ENCODE data around the gene IL17C.
A peak's percentile ranks its signal among the peaks of the same experiment; 100 is the strongest.

Gene IL17C

DNA sequence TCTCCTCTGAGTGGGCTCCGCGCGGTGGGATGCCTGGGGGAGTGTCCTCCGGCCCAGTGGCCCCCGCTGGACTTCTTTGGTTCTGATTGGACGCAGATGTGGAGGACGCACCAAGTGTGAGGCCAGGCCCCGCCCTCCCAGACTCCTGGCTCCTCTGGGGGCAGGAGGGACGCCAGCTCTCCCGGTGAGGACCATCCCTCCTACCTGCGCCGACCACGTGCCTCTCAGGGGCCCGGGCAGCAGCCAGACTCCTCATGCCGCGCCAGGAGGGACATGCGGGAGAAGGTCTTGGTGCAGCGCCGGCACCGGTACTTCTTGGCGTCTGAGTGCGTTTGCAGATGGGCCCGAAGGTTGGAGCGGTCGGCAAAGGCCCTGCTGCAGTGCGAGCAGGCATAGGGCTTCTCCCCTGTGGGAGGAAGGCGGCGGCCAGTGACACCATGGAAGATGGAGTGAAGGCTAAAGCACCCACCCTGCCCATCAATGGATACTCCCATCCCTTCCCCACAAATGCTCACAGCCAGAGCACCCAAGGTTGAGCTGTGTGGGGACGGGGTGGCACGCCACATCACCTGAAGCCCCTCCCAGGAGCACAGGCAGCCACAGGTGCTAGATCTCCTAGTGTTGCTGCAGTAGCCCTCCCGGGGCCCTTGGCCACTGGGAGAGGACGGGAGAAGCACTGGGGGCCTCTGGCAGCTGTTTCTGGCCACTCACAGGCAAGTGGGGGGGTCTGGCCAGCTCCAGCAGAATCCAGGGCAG, 40.0 kb downstream of the IL17C start:
- Histone ChIP-seq H3K4me2 (ENCODE audit: low read length) (no peak overlapping the region), H4K20me1 (ENCODE audit: control insufficient read depth, insufficient read depth, low read depth, low read length) (no peaks in the 10 kb centered on the region), H3K36me3 (ENCODE audit: control insufficient read depth, low read length) (peaks cover 14% of the 10 kb centered on the region), H3K4me1 (ENCODE audit: control insufficient read depth, low read length) (peaks cover 28% of the 10 kb centered on the region), H3K9me3 (ENCODE audit: control insufficient read depth, insufficient read depth, low read length) (no peaks in the 10 kb centered on the region), H3K9me2 (replicated peaks; ENCODE audit: control insufficient read depth, low read length) (no peaks in the 10 kb centered on the region), H3K27ac (ENCODE audit: low read depth, low read length) (no peak overlapping the region), H3F3A (ENCODE audit: control insufficient read depth, insufficient read depth) (peaks cover 14% of the 10 kb centered on the region), H3K4me3 (ENCODE audit: low read length) (no peak overlapping the region), H3K27me3 (ENCODE audit: control insufficient read depth, low read length) (no peaks in the 10 kb centered on the region), H3K79me2 (ENCODE audit: control insufficient read depth, low read length) (no peaks in the 10 kb centered on the region)
- TF ChIP-seq EZH2phosphoT487 (IDR thresholded peaks at IDR 0.05; ENCODE audit: borderline replicate concordance, low read length) = no peak
- TF ChIP-seq, protein P1, sequence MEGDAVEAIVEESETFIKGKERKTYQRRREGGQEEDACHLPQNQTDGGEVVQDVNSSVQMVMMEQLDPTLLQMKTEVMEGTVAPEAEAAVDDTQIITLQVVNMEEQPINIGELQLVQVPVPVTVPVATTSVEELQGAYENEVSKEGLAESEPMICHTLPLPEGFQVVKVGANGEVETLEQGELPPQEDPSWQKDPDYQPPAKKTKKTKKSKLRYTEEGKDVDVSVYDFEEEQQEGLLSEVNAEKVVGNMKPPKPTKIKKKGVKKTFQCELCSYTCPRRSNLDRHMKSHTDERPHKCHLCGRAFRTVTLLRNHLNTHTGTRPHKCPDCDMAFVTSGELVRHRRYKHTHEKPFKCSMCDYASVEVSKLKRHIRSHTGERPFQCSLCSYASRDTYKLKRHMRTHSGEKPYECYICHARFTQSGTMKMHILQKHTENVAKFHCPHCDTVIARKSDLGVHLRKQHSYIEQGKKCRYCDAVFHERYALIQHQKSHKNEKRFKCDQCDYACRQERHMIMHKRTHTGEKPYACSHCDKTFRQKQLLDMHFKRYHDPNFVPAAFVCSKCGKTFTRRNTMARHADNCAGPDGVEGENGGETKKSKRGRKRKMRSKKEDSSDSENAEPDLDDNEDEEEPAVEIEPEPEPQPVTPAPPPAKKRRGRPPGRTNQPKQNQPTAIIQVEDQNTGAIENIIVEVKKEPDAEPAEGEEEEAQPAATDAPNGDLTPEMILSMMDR (IDR thresholded peaks at IDR 0.05; ENCODE audit: low read depth, low read length, poor library complexity, severe bottlenecking) = no peak

DNA sequence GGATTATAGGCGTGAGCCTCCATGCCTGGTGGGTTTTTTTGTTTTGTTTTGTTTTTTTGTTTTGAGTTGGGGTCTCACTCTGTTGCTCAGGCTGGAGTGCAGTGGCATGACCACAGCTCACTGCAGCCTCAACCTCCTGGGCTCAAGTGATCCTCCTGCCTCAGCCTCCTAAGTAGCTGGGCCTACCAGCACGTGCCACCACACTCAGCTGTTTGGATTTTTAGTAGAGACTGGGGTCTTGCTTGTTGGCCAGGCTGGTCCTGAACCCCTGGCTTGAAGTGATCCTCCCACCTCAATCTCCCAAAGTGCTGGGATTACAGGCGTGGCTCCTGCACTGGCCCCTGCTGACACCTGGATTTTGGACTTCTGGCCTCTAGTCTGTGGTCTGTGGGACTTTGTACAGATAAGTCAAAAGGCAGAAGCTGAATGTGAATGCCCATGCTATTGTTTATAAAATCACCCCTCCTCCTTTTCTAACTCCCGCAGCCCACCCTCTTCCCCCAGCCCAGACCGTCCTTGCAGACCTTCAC, 42.2 kb downstream of the IL17C start:
- Histone ChIP-seq H3K27ac (ENCODE audit: low read depth, low read length) (peak overlapping the region; percentile 89), H3K4me3 (ENCODE audit: low read length) (peak overlapping the region; percentile 66), H3K4me1 (ENCODE audit: control insufficient read depth, low read length) (peaks cover 47% of the 10 kb centered on the region), H3K9me2 (replicated peaks; ENCODE audit: control insufficient read depth, low read length) (no peaks in the 10 kb centered on the region), H3K9me3 (ENCODE audit: control insufficient read depth, insufficient read depth, low read length) (no peaks in the 10 kb centered on the region), H3F3A (ENCODE audit: control insufficient read depth, insufficient read depth) (peaks cover 16% of the 10 kb centered on the region), H3K79me2 (ENCODE audit: control insufficient read depth, low read length) (no peaks in the 10 kb centered on the region), H3K27me3 (ENCODE audit: control insufficient read depth, low read length) (no peaks in the 10 kb centered on the region), H3K4me2 (ENCODE audit: low read length) (peak overlapping the region; percentile 76), H4K20me1 (ENCODE audit: control insufficient read depth, insufficient read depth, low read depth, low read length) (no peaks in the 10 kb centered on the region), H3K36me3 (ENCODE audit: control insufficient read depth, low read length) (peaks cover 5% of the 10 kb centered on the region)
- no peak for TF ChIP-seq EZH2phosphoT487 (IDR thresholded peaks at IDR 0.05; ENCODE audit: borderline replicate concordance, low read length)
- TF ChIP-seq, protein P1 (IDR thresholded peaks at IDR 0.05; ENCODE audit: low read depth, low read length, poor library complexity, severe bottlenecking) = no peak

DNA sequence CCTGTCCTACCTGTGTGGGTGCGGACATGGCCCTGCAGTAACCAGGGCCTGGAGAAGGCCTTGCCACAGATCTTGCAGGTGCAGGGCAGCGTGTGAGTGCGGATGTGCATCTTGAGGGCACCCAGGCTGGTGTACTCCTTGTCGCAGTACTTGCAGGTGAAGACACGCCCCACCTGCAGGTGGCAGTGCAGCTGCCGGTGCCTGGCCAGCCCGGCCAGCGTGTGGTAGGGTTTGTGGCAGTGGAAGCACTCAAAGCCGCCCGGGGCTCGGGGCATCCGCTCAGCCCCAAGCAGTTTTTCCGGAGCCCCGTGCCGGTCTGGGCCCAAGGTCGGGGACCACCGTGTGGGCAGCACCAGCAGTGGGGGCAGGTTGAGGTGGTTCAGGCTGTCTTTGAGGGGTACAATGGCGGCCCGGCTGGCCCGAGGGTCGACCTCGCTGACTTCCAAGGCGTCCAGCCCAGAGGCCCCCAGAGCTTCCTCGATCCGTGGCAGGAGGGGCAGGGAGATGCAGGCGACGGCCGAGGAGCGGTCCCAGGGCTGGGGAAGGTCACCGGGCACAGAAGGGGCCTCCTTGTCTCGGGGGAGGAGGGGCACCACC, 42.8 kb downstream of the IL17C start:
- H3K4me3 ChIP-seq (ENCODE audit: low read length) = peak overlapping the region; percentile 66
- H3K9me3 ChIP-seq (ENCODE audit: control insufficient read depth, insufficient read depth, low read length) = no peaks in the 10 kb centered on the region
- H4K20me1 ChIP-seq (ENCODE audit: control insufficient read depth, insufficient read depth, low read depth, low read length) = no peaks in the 10 kb centered on the region
- H3K36me3 ChIP-seq (ENCODE audit: control insufficient read depth, low read length) = peaks cover 5% of the 10 kb centered on the region
- H3K27ac ChIP-seq (ENCODE audit: low read depth, low read length) = peak overlapping the region; percentile 89
- H3K9me2 ChIP-seq (replicated peaks; ENCODE audit: control insufficient read depth, low read length) = no peaks in the 10 kb centered on the region
- H3K4me1 ChIP-seq (ENCODE audit: control insufficient read depth, low read length) = peaks cover 52% of the 10 kb centered on the region
- H3K79me2 ChIP-seq (ENCODE audit: control insufficient read depth, low read length) = no peaks in the 10 kb centered on the region
- TF ChIP-seq, protein P1 (IDR thresholded peaks at IDR 0.05; ENCODE audit: low read depth, low read length, poor library complexity, severe bottlenecking) = peak; percentile 84
- TF ChIP-seq EZH2phosphoT487 (IDR thresholded peaks at IDR 0.05; ENCODE audit: borderline replicate concordance, low read length) = no peak
- no peaks in the 10 kb centered on the region for H3K27me3 ChIP-seq (ENCODE audit: control insufficient read depth, low read length)
- H3K4me2 ChIP-seq (ENCODE audit: low read length) = peak overlapping the region; percentile 76
- peaks cover 16% of the 10 kb centered on the region for H3F3A ChIP-seq (ENCODE audit: control insufficient read depth, insufficient read depth)

Data from DOHH2 (cell line).